Neutrophil (primary cell): ENCODE results near the gene PDE8B.
"Not testable (repeated sequence)": the region's sequence is repeated elsewhere in the genome, so short reads cannot be mapped to it uniquely, and the experiment has no call there.

Experiments used
- H3K27ac ChIP-seq: fragments of 200-600 bp; sonication (generic); 2 replicates; pipeline ENCODE4 v1.5.1; 2016; ENCODE audit warnings: mild to moderate bottlenecking, moderate library complexity
- H3K27me3 ChIP-seq: fragments of 200-600 bp; sonication (generic); 2 replicates; pipeline ENCODE4 v1.6.0; 2016; ENCODE audit warnings: mild to moderate bottlenecking
- H3K36me3 ChIP-seq: fragments of 200-600 bp; sonication (generic); 2 replicates; pipeline ENCODE4 v1.5.1; 2017
- H3K4me1 ChIP-seq, 2 experiments: fragments of 200-600 bp in 1 of 2; sonication (generic) in 1 of 2; 1 replicate in 1 of 2; 2 replicates in 1 of 2; pipeline versions ENCODE4 v1.5.1 to v1.6.1; 2013 to 2016; ENCODE audit warnings: low read depth in 1 of 2, low read length in 1 of 2, mild to moderate bottlenecking in 1 of 2, moderate library complexity in 1 of 2; ENCODE audit not compliant: control insufficient read depth in 1 of 2, insufficient read depth in 1 of 2
- H3K4me3 ChIP-seq, 2 experiments: fragments of 200-600 bp in 1 of 2; sonication (generic) in 1 of 2; 1 replicate in 1 of 2; 2 replicates in 1 of 2; pipeline ENCODE4 v1.5.1; 2013 to 2016; ENCODE audit warnings: low read depth in 1 of 2, low read length in 1 of 2, mild to moderate bottlenecking in 1 of 2, moderate library complexity in 1 of 2
- H3K9me3 ChIP-seq: fragments of 200-600 bp; sonication (generic); 2 replicates; pipeline ENCODE4 v1.5.1; 2016
- TF ChIP-seq, protein P1 (sequence below): fragments of 200-600 bp; sonication (generic); IDR thresholded peaks from 2 replicates; pipeline ENCODE4 v1.5.1; 2016; ENCODE audit warnings: antibody characterized with exemption

The PDE8B gene

DNA sequence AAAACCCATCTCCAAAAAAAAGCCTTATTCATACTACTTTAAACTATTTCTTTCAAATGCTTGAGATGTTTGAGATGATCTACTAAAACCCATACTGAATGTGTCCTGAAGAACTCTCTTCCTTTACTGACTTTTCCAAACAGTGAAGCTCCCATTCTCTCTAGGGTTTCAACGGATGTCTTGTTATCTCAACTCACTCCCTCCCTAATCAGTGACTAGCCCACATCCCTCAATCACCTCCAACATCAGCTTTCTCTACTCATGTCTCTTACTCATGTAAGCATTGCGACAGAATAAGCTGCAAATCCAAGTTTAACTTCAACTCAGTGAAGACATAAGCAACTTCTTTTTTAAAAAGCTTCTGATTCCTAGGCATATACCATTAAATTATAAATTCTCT is 239.5 kb downstream of the PDE8B start:
- no peaks in the 10 kb centered on the region for H3K9me3 ChIP-seq
- H3K4me1 ChIP-seq: no peaks in the 10 kb centered on the region
- H3K27me3 ChIP-seq: no peaks in the 10 kb centered on the region
- TF ChIP-seq, protein P1, sequence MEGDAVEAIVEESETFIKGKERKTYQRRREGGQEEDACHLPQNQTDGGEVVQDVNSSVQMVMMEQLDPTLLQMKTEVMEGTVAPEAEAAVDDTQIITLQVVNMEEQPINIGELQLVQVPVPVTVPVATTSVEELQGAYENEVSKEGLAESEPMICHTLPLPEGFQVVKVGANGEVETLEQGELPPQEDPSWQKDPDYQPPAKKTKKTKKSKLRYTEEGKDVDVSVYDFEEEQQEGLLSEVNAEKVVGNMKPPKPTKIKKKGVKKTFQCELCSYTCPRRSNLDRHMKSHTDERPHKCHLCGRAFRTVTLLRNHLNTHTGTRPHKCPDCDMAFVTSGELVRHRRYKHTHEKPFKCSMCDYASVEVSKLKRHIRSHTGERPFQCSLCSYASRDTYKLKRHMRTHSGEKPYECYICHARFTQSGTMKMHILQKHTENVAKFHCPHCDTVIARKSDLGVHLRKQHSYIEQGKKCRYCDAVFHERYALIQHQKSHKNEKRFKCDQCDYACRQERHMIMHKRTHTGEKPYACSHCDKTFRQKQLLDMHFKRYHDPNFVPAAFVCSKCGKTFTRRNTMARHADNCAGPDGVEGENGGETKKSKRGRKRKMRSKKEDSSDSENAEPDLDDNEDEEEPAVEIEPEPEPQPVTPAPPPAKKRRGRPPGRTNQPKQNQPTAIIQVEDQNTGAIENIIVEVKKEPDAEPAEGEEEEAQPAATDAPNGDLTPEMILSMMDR: no peak
- no peak overlapping the region for H3K4me3 ChIP-seq
- H3K27ac ChIP-seq: no peak overlapping the region
- H3K36me3 ChIP-seq: peaks cover 63% of the 10 kb centered on the region

DNA sequence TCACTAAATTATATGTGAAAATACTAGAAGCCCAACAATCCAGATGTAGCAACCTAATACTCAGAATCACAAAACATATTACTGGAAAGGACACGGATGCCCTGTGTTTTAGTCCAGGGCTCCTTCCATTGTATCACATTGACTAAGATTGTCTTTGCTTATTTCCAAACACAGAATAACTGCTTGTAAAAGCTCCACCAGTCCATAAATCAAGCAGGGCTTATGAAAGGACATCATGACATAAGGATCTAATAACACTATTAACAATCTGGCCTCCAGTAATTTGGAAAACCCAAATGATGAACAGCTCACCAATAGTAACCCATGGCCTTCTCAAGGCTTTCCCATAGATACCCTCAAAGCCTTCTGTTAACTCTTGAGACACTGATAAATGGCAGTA is 241.9 kb downstream of the PDE8B start:
- H3K4me3 ChIP-seq: no peak overlapping the region
- no peaks in the 10 kb centered on the region for H3K9me3 ChIP-seq
- no peaks in the 10 kb centered on the region for H3K4me1 ChIP-seq
- no peaks in the 10 kb centered on the region for H3K27me3 ChIP-seq
- H3K27ac ChIP-seq: no peak overlapping the region
- TF ChIP-seq, protein P1: no peak
- H3K36me3 ChIP-seq: peaks cover 55% of the 10 kb centered on the region

DNA sequence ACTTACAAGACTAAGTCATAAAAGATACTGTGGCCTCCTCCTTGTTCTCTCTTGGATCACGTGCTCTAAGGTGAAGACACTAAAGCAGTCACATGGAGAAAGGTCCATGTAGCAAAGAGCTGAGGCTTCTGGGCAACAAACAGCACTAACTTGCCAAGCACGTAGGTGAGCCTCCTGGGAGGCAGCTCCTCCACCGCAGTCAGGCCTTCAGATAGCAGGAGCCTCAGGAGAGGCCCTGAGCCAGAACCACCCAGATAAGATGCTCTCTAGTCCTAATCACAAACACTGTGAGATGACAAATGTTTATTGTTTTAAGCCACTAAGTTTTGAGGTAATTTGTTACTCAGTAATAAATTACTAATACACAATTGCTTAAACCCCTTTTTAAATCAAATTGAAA is 243.6 kb downstream of the PDE8B start:
- TF ChIP-seq, protein P1: no peak
- Histone ChIP-seq H3K4me1 (no peaks in the 10 kb centered on the region), H3K9me3 (no peaks in the 10 kb centered on the region), H3K4me3 (no peak overlapping the region), H3K36me3 (peaks cover 45% of the 10 kb centered on the region), H3K27ac (no peak overlapping the region), H3K27me3 (no peaks in the 10 kb centered on the region)

DNA sequence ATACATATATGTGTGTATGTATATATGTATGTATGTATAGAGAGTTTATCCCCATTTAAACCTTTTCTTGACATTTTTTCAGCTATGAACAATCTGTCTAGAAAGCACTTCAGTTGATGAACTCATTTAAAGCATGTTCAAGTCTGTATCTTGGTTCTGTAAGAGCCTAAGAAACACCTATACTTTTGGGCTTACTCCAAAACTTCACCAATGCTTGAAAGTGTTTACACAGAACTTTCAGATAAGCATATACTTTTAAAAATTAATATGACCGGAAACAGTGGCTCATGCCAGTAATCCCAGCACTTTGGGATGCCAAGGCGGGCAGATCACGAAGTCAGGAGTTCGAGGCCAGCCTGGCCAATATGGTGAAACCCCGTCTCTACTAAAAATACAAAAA is 250.8 kb downstream of the PDE8B start:
- no peaks in the 10 kb centered on the region for H3K4me1 ChIP-seq
- H3K27ac ChIP-seq: no peak overlapping the region
- H3K36me3 ChIP-seq: peaks cover 20% of the 10 kb centered on the region
- no peaks in the 10 kb centered on the region for H3K9me3 ChIP-seq
- H3K4me3 ChIP-seq: no peak overlapping the region
- TF ChIP-seq, protein P1: no peak
- no peaks in the 10 kb centered on the region for H3K27me3 ChIP-seq

DNA sequence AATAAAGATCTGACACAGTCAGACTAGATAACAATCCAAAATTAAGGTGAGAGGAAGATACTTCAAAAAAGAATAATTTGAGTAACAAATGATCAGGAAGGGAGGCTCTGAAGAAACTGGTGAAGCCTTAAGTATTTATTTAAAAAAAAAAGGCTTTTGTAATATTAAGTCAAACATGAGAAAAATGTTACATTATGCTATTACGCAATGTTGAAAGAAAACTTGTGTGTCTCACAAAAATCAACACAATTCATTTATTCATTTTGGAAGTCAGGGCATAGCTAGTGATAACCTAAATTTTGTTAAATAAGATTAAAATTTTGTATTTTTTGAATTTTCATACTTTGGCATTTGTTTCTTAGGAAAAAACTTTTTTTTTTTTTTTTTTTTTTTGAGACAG is 253.4 kb downstream of the PDE8B start:
- Histone ChIP-seq H3K4me3 (no peak overlapping the region), H3K27ac (no peak overlapping the region), H3K27me3 (no peaks in the 10 kb centered on the region), H3K4me1 (no peaks in the 10 kb centered on the region), H3K36me3 (peaks cover 15% of the 10 kb centered on the region), H3K9me3 (no peaks in the 10 kb centered on the region)
- TF ChIP-seq, protein P1: no peak

DNA sequence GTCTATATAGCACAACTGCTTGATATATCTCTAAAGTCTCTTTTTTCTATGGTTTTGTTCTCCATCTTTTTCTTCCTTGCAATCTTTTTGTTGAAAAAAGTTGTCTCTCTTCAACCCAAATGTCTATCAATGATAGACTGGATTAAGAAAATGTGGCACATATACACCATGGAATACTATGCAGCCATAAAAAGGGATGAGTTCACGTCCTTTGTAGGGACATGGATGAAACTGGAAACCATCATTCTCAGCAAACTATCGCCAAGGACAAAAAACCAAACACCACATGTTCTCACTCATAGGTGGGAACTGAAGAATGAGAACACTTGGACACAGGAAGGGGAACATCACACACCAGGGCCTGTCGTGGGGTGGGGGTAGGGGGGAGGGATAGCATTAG is 258.4 kb downstream of the PDE8B start:
- H3K27me3 ChIP-seq, H3K9me3 ChIP-seq, H3K4me3 ChIP-seq, H3K4me1 ChIP-seq, H3K36me3 ChIP-seq, H3K27ac ChIP-seq: not testable (repeated sequence)

DNA sequence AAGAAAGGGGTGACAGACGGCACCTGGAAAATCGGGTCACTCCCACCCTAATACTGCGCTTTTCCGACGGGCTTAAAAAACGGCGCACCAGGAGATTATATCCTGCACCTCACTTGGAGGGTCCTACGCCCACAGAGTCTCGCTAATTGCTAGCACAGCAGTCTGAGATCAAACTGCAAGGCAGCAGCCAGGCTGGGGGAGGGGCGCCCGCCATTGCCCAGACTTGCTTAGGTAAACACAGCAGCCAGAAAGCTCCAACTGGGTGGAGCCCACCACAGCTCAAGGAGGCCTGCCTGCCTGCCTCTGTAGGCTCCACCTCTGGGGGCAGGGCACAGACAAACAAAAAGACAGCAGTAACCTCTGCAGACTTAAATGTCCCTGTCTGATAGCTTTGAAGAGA is 264.6 kb downstream of the PDE8B start:
- H3K4me3 ChIP-seq, H3K36me3 ChIP-seq, H3K4me1 ChIP-seq, H3K27ac ChIP-seq, H3K9me3 ChIP-seq, H3K27me3 ChIP-seq: not testable (repeated sequence)
